Loucy (cell line): ENCODE measurements around the gene MLNR.

ENCODE experiments used
- H2AFZ ChIP-seq: fragments of 200-600 bp; sonication (generic); 2 replicates; pipeline ENCODE4 v1.6.0; 2016; ENCODE audit warnings: antibody characterized with exemption, mild to moderate bottlenecking, low read length, moderate library complexity
- H3F3A ChIP-seq: fragments of 200-600 bp; 2 replicates; pipeline ENCODE4 v1.6.0; 2016; ENCODE audit warnings: antibody characterized with exemption, low read depth, mild to moderate bottlenecking
- H3K27me3 ChIP-seq: fragments of 200-600 bp; sonication (generic); 2 replicates; pipeline ENCODE4 v1.6.1; 2014; ENCODE audit warnings: low read length, mild to moderate bottlenecking; ENCODE audit not compliant: insufficient read depth, poor library complexity, severe bottlenecking
- H3K36me3 ChIP-seq: fragments of 200-600 bp; sonication (generic); 2 replicates; pipeline ENCODE4 v1.6.1; 2016; ENCODE audit warnings: low read length; ENCODE audit not compliant: insufficient read depth
- H3K4me1 ChIP-seq: fragments of 200-600 bp; sonication (generic); 2 replicates; pipeline ENCODE4 v1.5.1; 2014; ENCODE audit warnings: low read length, mild to moderate bottlenecking; ENCODE audit not compliant: insufficient read depth, poor library complexity, severe bottlenecking
- H3K4me2 ChIP-seq: fragments of 200-600 bp; sonication (generic); 2 replicates; pipeline ENCODE4 v1.6.0; 2014; ENCODE audit warnings: antibody characterized with exemption, low read length, low read depth, mild to moderate bottlenecking; ENCODE audit not compliant: poor library complexity, severe bottlenecking
- H3K4me3 ChIP-seq: fragments of 200-600 bp; sonication (generic); 2 replicates; pipeline ENCODE4 v1.5.1; 2014; ENCODE audit warnings: low read length, mild to moderate bottlenecking, mixed read lengths; ENCODE audit not compliant: poor library complexity, severe bottlenecking
- H3K79me2 ChIP-seq: fragments of 200-600 bp; sonication (generic); 2 replicates; pipeline ENCODE4 v1.6.1; 2014; ENCODE audit warnings: low read length; ENCODE audit not compliant: insufficient read depth
- H3K9ac ChIP-seq: fragments of 200-600 bp; sonication (generic); 2 replicates; pipeline ENCODE4 v1.6.0; 2014; ENCODE audit warnings: mild to moderate bottlenecking, low read depth, low read length, moderate library complexity; ENCODE audit not compliant: poor library complexity, severe bottlenecking
- H3K9me2 ChIP-seq: fragments of 200-600 bp; sonication (generic); replicated peaks from 2 replicates; pipeline ENCODE4 v1.6.1; 2016; ENCODE audit warnings: low read depth, low read length, mixed read lengths
- H3K9me3 ChIP-seq: fragments of 200-600 bp; sonication (generic); 2 replicates; pipeline ENCODE4 v1.6.1; 2014; ENCODE audit warnings: mild to moderate bottlenecking, antibody characterized with exemption, low read length, low read depth; ENCODE audit not compliant: insufficient read depth
- H4K20me1 ChIP-seq: fragments of 200-600 bp; sonication (generic); 2 replicates; pipeline ENCODE4 v1.6.0; 2014; ENCODE audit warnings: antibody characterized with exemption, low read length, mild to moderate bottlenecking; ENCODE audit not compliant: insufficient read depth, poor library complexity, severe bottlenecking
- EZH2phosphoT487 ChIP-seq: fragments of 200-600 bp; IDR thresholded peaks from 2 replicates; pipeline ENCODE4 v1.6.1; 2018; ENCODE audit warnings: antibody characterized with exemption, mild to moderate bottlenecking, moderate library complexity, borderline replicate concordance
- TF ChIP-seq, protein P1 (sequence below): fragments of 200-600 bp; sonication (generic); conservative IDR thresholded peaks from 2 replicates; pipeline ENCODE4 v1.5.1; 2014; ENCODE audit warnings: mild to moderate bottlenecking, antibody characterized with exemption, low read length

The MLNR gene

GRCh38 chr13:49184621-49185020, 35.5 kb upstream of the MLNR start:
- TF ChIP-seq, protein P1, sequence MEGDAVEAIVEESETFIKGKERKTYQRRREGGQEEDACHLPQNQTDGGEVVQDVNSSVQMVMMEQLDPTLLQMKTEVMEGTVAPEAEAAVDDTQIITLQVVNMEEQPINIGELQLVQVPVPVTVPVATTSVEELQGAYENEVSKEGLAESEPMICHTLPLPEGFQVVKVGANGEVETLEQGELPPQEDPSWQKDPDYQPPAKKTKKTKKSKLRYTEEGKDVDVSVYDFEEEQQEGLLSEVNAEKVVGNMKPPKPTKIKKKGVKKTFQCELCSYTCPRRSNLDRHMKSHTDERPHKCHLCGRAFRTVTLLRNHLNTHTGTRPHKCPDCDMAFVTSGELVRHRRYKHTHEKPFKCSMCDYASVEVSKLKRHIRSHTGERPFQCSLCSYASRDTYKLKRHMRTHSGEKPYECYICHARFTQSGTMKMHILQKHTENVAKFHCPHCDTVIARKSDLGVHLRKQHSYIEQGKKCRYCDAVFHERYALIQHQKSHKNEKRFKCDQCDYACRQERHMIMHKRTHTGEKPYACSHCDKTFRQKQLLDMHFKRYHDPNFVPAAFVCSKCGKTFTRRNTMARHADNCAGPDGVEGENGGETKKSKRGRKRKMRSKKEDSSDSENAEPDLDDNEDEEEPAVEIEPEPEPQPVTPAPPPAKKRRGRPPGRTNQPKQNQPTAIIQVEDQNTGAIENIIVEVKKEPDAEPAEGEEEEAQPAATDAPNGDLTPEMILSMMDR = no peak
- Histone ChIP-seq H3K4me2 (no peak overlapping the region), H3K9me2 (no peaks in the 10 kb centered on the region), H2AFZ (no peak overlapping the region), H3K79me2 (no peaks in the 10 kb centered on the region), H3K9ac (no peak overlapping the region), H3K27me3 (no peaks in the 10 kb centered on the region), H3K4me1 (no peaks in the 10 kb centered on the region), H3K9me3 (no peaks in the 10 kb centered on the region), H4K20me1 (no peaks in the 10 kb centered on the region), H3K36me3 (peaks cover 71% of the 10 kb centered on the region), H3F3A (no peaks in the 10 kb centered on the region), H3K4me3 (no peak overlapping the region)

GRCh38 chr13:49185264-49185663, 34.9 kb upstream of the MLNR start:
- no peak overlapping the region for H2AFZ ChIP-seq
- no peaks in the 10 kb centered on the region for H3K27me3 ChIP-seq
- no peaks in the 10 kb centered on the region for H3K9me3 ChIP-seq
- no peaks in the 10 kb centered on the region for H4K20me1 ChIP-seq
- H3K36me3 ChIP-seq = peaks cover 67% of the 10 kb centered on the region
- no peak overlapping the region for H3K4me2 ChIP-seq
- H3K4me3 ChIP-seq = no peak overlapping the region
- H3K79me2 ChIP-seq = no peaks in the 10 kb centered on the region
- H3K4me1 ChIP-seq = no peaks in the 10 kb centered on the region
- no peak overlapping the region for H3K9ac ChIP-seq
- no peak for TF ChIP-seq EZH2phosphoT487
- TF ChIP-seq, protein P1 = no peak
- H3K9me2 ChIP-seq = no peaks in the 10 kb centered on the region
- no peaks in the 10 kb centered on the region for H3F3A ChIP-seq

DNA sequence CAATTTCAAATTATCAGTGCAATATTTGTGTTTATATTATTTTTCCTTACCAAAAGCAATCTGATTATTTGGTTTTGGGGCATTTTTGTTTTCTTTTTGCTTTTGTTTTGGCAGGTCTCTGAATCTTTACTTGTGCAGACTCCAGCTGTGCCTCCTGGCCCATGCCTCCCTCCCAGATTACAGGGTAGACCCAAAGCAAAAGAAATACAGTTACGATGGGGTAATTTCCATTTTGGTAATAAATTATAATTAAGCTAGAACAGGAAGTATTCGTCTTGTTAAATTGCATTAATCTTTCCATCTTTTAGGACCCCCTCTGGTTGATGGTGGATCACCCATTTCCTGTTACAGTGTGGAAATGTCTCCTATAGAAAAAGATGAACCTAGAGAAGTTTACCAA, 29.2 kb upstream of the MLNR start:
- H3K9me2 ChIP-seq = no peaks in the 10 kb centered on the region
- peaks cover 67% of the 10 kb centered on the region for H3K36me3 ChIP-seq
- no peak for TF ChIP-seq EZH2phosphoT487
- TF ChIP-seq, protein P1 = no peak
- no peak overlapping the region for H2AFZ ChIP-seq
- H3K27me3 ChIP-seq = no peaks in the 10 kb centered on the region
- H4K20me1 ChIP-seq = no peaks in the 10 kb centered on the region
- no peaks in the 10 kb centered on the region for H3K9me3 ChIP-seq
- H3K9ac ChIP-seq = no peak overlapping the region
- H3K79me2 ChIP-seq = no peaks in the 10 kb centered on the region
- H3K4me3 ChIP-seq = no peak overlapping the region
- H3K4me2 ChIP-seq = no peak overlapping the region
- no peaks in the 10 kb centered on the region for H3F3A ChIP-seq
- H3K4me1 ChIP-seq = peaks cover 3% of the 10 kb centered on the region
